ENCODE data around the gene KLHDC8B. TPM values are rescaled to one million over a fixed set of nuclear protein-coding genes. Genes with fewer than 3 reads are reported as not detected.

KLHDC8B gene
- total and polyA plus RNA-seq, 7 donors = 24.7 to 84.5 (median 28.3) TPM

DNA sequence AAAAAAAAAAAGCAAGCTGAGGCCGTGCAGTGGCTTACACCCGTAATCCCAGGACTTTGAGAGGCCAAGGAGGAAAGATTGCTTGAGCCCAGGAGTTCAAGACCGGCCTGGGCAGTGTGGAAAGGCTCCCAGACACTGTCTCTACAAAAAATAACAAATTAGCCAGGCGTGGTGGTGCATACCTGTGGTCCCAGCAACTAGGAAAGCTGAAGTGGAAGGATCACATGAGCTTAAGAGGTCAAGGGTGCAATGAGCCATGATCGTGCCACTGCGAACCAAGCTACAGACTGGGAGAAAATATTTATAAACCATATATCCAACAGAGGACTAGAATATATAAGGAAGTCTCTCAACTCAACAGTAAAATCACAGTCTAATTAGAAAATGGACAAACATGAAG is 10.0 kb downstream of the KLHDC8B start:
- Histone ChIP-seq H3K9me3 (no peaks in the 10 kb centered on the region), H3K27ac (no peak overlapping the region), H3K4me1 (no peaks in the 10 kb centered on the region), H3K27me3 (ENCODE audit: insufficient read depth in 3 of 3, low read length in 2 of 3) (no peaks in the 10 kb centered on the region), H3K4me3 (no peak overlapping the region), H3K36me3 (ENCODE audit: insufficient read depth in 1 of 2, low read depth in 1 of 2) (peaks cover 0 to 6% of the 10 kb centered on the region in 2 donors)
- DNase-seq (no peak), ATAC-seq (no peak)
- TF ChIP-seq, protein P1, sequence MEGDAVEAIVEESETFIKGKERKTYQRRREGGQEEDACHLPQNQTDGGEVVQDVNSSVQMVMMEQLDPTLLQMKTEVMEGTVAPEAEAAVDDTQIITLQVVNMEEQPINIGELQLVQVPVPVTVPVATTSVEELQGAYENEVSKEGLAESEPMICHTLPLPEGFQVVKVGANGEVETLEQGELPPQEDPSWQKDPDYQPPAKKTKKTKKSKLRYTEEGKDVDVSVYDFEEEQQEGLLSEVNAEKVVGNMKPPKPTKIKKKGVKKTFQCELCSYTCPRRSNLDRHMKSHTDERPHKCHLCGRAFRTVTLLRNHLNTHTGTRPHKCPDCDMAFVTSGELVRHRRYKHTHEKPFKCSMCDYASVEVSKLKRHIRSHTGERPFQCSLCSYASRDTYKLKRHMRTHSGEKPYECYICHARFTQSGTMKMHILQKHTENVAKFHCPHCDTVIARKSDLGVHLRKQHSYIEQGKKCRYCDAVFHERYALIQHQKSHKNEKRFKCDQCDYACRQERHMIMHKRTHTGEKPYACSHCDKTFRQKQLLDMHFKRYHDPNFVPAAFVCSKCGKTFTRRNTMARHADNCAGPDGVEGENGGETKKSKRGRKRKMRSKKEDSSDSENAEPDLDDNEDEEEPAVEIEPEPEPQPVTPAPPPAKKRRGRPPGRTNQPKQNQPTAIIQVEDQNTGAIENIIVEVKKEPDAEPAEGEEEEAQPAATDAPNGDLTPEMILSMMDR (IDR thresholded peaks at IDR 0.05) = no peak
- intact Hi-C loops (cut with DNase I) = no loop called here
- WGBS, 3 donors = 68 to 80% (median 74%) methylated on average over 6 of the region's 6 CpGs

- no peak for DNase-seq
- Histone ChIP-seq H3K4me3 (no peak overlapping the region), H3K9me3 (no peaks in the 10 kb centered on the region), H3K27ac (no peak overlapping the region), H3K36me3 (ENCODE audit: insufficient read depth in 1 of 2, low read depth in 1 of 2) (no peaks in the 10 kb centered on the region), H3K4me1 (no peaks in the 10 kb centered on the region), H3K27me3 (ENCODE audit: insufficient read depth in 3 of 3, low read length in 2 of 3) (no peaks in the 10 kb centered on the region)
- ATAC-seq = no peak
- intact Hi-C loops (cut with DNase I) = no loop called here
- 69 to 87% (median 75%) methylated on average over 20 to 24 of the region's 24 CpGs for WGBS, 3 donors
- TF ChIP-seq, protein P1 (IDR thresholded peaks at IDR 0.05) = no peak
Measured at GRCh38 chr3:49182682-49183081, 11.3 kb downstream of the KLHDC8B start.

- ATAC-seq = no peak
- Histone ChIP-seq H3K9me3 (no peaks in the 10 kb centered on the region), H3K4me1 (no peaks in the 10 kb centered on the region), H3K27me3 (ENCODE audit: insufficient read depth in 3 of 3, low read length in 2 of 3) (no peaks in the 10 kb centered on the region), H3K4me3 (no peak overlapping the region), H3K36me3 (ENCODE audit: insufficient read depth in 1 of 2, low read depth in 1 of 2) (no peaks in the 10 kb centered on the region), H3K27ac (no peak overlapping the region)
- 43 to 73% (median 57%) methylated on average over 1 of the region's 1 CpG for WGBS, 3 donors
- DNase-seq = no peak
- TF ChIP-seq, protein P1 (IDR thresholded peaks at IDR 0.05) = no peak
- intact Hi-C loops (cut with DNase I) = no loop called here
Measured at GRCh38 chr3:49183873-49184272, 12.5 kb downstream of the KLHDC8B start.

GRCh38 chr3:49191741-49192140 is 20.3 kb downstream of the KLHDC8B start:
- Histone ChIP-seq H3K4me1 (no peaks in the 10 kb centered on the region), H3K36me3 (ENCODE audit: insufficient read depth in 1 of 2, low read depth in 1 of 2) (no peaks in the 10 kb centered on the region), H3K4me3 (no peak overlapping the region), H3K9me3 (no peaks in the 10 kb centered on the region), H3K27ac (no peak overlapping the region), H3K27me3 (ENCODE audit: insufficient read depth in 3 of 3, low read length in 2 of 3) (no peaks in the 10 kb centered on the region)
- intact Hi-C loops (cut with DNase I) = no loop called here
- ATAC-seq (no peak), DNase-seq (no peak)
- TF ChIP-seq, protein P1 (IDR thresholded peaks at IDR 0.05) = no peak
- WGBS, 3 donors = 86 to 94% (median 93%) methylated on average over 1 of the region's 1 CpG

DNA sequence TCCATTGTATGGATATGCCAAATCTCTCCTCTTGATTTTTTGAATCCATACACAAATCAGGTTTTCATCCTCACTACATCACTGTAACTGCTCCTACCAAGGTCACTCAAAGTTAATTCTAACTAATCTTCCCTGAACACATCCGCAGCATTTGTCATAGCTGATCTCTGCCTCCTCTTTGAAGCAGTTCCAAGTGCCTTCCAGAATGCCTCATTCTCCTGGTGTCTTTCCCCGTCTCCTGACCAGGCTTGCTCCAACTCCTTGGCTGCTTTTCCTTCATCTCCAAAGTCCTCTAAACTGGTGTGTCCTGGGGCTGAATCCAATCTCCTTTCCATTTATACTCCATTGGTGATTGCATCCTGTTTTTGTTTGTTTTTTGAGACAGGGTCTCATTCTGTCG is 26.8 kb downstream of the KLHDC8B start:
- ATAC-seq (no peak), DNase-seq (no peak)
- TF ChIP-seq, protein P1 (IDR thresholded peaks at IDR 0.05) = no peak
- 51 to 72% (median 60%) methylated on average over 3 of the region's 3 CpGs for WGBS, 3 donors
- H3K27me3 ChIP-seq (ENCODE audit: insufficient read depth in 3 of 3, low read length in 2 of 3) = no peaks in the 10 kb centered on the region
- H3K4me3 ChIP-seq = no peak overlapping the region
- peaks cover 4% of the 10 kb centered on the region for H3K4me1 ChIP-seq
- no peaks in the 10 kb centered on the region for H3K36me3 ChIP-seq (ENCODE audit: insufficient read depth in 1 of 2, low read depth in 1 of 2)
- no peaks in the 10 kb centered on the region for H3K9me3 ChIP-seq
- intact Hi-C loops (cut with DNase I) = no loop called here
- peak overlapping the region; percentile 92 for H3K27ac ChIP-seq
